Measurements from ENCODE around the gene CDKN2B-AS1.

Gene CDKN2B-AS1

GRCh38 chr9:22116758-22117157, 122.2 kb downstream of the CDKN2B-AS1 start:
- Histone ChIP-seq H3F3A (ENCODE audit: insufficient read depth) (no peaks in the 10 kb centered on the region), H3K9ac (ENCODE audit: low read length) (no peak overlapping the region), H3K4me2 (ENCODE audit: low read depth, low read length, poor library complexity, severe bottlenecking) (no peak overlapping the region), H3K9me2 (replicated peaks; ENCODE audit: insufficient read depth, low read length) (no peaks in the 10 kb centered on the region), H3K27me3 (ENCODE audit: low read length) (no peaks in the 10 kb centered on the region), H3K4me3 (ENCODE audit: insufficient read depth, low read length, poor library complexity, severe bottlenecking) (no peak overlapping the region), H2AFZ (ENCODE audit: low read depth, low read length, severe bottlenecking) (no peak overlapping the region), H3K9me3 (ENCODE audit: insufficient read depth, low read length) (no peaks in the 10 kb centered on the region), H4K20me1 (ENCODE audit: low read depth, low read length) (no peaks in the 10 kb centered on the region), H3K36me3 (ENCODE audit: low read length) (no peaks in the 10 kb centered on the region), H3K27ac (ENCODE audit: low read depth, low read length) (no peak overlapping the region), H3K79me2 (ENCODE audit: insufficient read depth, low read length) (no peaks in the 10 kb centered on the region)
- TF ChIP-seq CTCF (IDR thresholded peaks at IDR 0.05; ENCODE audit: insufficient read depth, low read length, poor library complexity, severe bottlenecking) = no peak
- no peak for TF ChIP-seq EZH2phosphoT487 (conservative IDR thresholded peaks at IDR 0.05; ENCODE audit: low read length)

GRCh38 chr9:22117511-22118384, 123.2 kb downstream of the CDKN2B-AS1 start:
- no peaks in the 10 kb centered on the region for H3K27me3 ChIP-seq (ENCODE audit: low read length)
- H3K36me3 ChIP-seq (ENCODE audit: low read length) = no peaks in the 10 kb centered on the region
- no peaks in the 10 kb centered on the region for H3K9me2 ChIP-seq (replicated peaks; ENCODE audit: insufficient read depth, low read length)
- no peak overlapping the region for H3K9ac ChIP-seq (ENCODE audit: low read length)
- no peak overlapping the region for H3K4me3 ChIP-seq (ENCODE audit: insufficient read depth, low read length, poor library complexity, severe bottlenecking)
- H3F3A ChIP-seq (ENCODE audit: insufficient read depth) = no peaks in the 10 kb centered on the region
- no peak overlapping the region for H3K27ac ChIP-seq (ENCODE audit: low read depth, low read length)
- no peak overlapping the region for H2AFZ ChIP-seq (ENCODE audit: low read depth, low read length, severe bottlenecking)
- no peak overlapping the region for H3K4me2 ChIP-seq (ENCODE audit: low read depth, low read length, poor library complexity, severe bottlenecking)
- no peaks in the 10 kb centered on the region for H4K20me1 ChIP-seq (ENCODE audit: low read depth, low read length)
- TF ChIP-seq EZH2phosphoT487 (conservative IDR thresholded peaks at IDR 0.05; ENCODE audit: low read length) = no peak
- no peak for TF ChIP-seq CTCF (IDR thresholded peaks at IDR 0.05; ENCODE audit: insufficient read depth, low read length, poor library complexity, severe bottlenecking)
- H3K9me3 ChIP-seq (ENCODE audit: insufficient read depth, low read length) = no peaks in the 10 kb centered on the region
- no peaks in the 10 kb centered on the region for H3K79me2 ChIP-seq (ENCODE audit: insufficient read depth, low read length)

GRCh38 chr9:22118810-22119521, 124.4 kb downstream of the CDKN2B-AS1 start:
- H3K27ac ChIP-seq (ENCODE audit: low read depth, low read length) = no peak overlapping the region

More at GRCh38 chr9:22118810-22119521, 124.4 kb downstream of the CDKN2B-AS1 start:
- Histone ChIP-seq H2AFZ (ENCODE audit: low read depth, low read length, severe bottlenecking) (no peak overlapping the region), H3K79me2 (ENCODE audit: insufficient read depth, low read length) (no peaks in the 10 kb centered on the region), H3F3A (ENCODE audit: insufficient read depth) (no peaks in the 10 kb centered on the region), H3K9me2 (replicated peaks; ENCODE audit: insufficient read depth, low read length) (no peaks in the 10 kb centered on the region), H4K20me1 (ENCODE audit: low read depth, low read length) (no peaks in the 10 kb centered on the region), H3K9me3 (ENCODE audit: insufficient read depth, low read length) (no peaks in the 10 kb centered on the region), H3K27me3 (ENCODE audit: low read length) (no peaks in the 10 kb centered on the region), H3K36me3 (ENCODE audit: low read length) (no peaks in the 10 kb centered on the region), H3K4me3 (ENCODE audit: insufficient read depth, low read length, poor library complexity, severe bottlenecking) (no peak overlapping the region), H3K9ac (ENCODE audit: low read length) (no peak overlapping the region), H3K4me2 (ENCODE audit: low read depth, low read length, poor library complexity, severe bottlenecking) (no peak overlapping the region)
- TF ChIP-seq EZH2phosphoT487 (conservative IDR thresholded peaks at IDR 0.05; ENCODE audit: low read length) (no peak), CTCF (IDR thresholded peaks at IDR 0.05; ENCODE audit: insufficient read depth, low read length, poor library complexity, severe bottlenecking) (no peak)

Measured in SU-DHL-6 (cell line).